ENCODE data around the gene B3GLCT.

Gene B3GLCT

GRCh38 chr13:31349156-31349555 is 149.4 kb downstream of the B3GLCT start:
- DNase-seq (ENCODE audit: low read depth in 2 of 2), result no peak

- no peak for DNase-seq (ENCODE audit: low read depth in 2 of 2)
Measured at GRCh38 chr13:31350560-31350959, 150.8 kb downstream of the B3GLCT start.

GRCh38 chr13:31351376-31351775 is 151.6 kb downstream of the B3GLCT start:
- DNase-seq (ENCODE audit: low read depth in 2 of 2), result no peak

GRCh38 chr13:31352467-31352866 is 152.7 kb downstream of the B3GLCT start:
- DNase-seq (ENCODE audit: low read depth in 2 of 2), result no peak

- DNase-seq (ENCODE audit: low read depth in 2 of 2), result no peak
Measured at GRCh38 chr13:31355001-31355400, 155.2 kb downstream of the B3GLCT start.

GRCh38 chr13:31356991-31357390 is 157.2 kb downstream of the B3GLCT start:
- DNase-seq (ENCODE audit: low read depth in 2 of 2), result no peak

GRCh38 chr13:31357581-31357980 is 157.8 kb downstream of the B3GLCT start:
- DNase-seq (ENCODE audit: low read depth in 2 of 2), result no peak

GRCh38 chr13:31361673-31362072 is 161.9 kb downstream of the B3GLCT start:
- DNase-seq (ENCODE audit: low read depth in 2 of 2), result no peak

- no peak for DNase-seq (ENCODE audit: low read depth in 2 of 2)
Measured at GRCh38 chr13:31365630-31366029, 165.9 kb downstream of the B3GLCT start.

- no peak for DNase-seq (ENCODE audit: low read depth in 2 of 2)
Measured at GRCh38 chr13:31367410-31367809, 167.6 kb downstream of the B3GLCT start.

GRCh38 chr13:31369213-31369612 is 169.4 kb downstream of the B3GLCT start:
- DNase-seq (ENCODE audit: low read depth in 2 of 2), result no peak

GRCh38 chr13:31372454-31372853 is 172.7 kb downstream of the B3GLCT start:
- no peak for DNase-seq (ENCODE audit: low read depth in 2 of 2)

- DNase-seq (ENCODE audit: low read depth in 2 of 2), result no peak
Measured at GRCh38 chr13:31374682-31375081, 174.9 kb downstream of the B3GLCT start.

- no peak for DNase-seq (ENCODE audit: low read depth in 2 of 2)
Measured at GRCh38 chr13:31377946-31378345, 178.2 kb downstream of the B3GLCT start.

- no peak for DNase-seq (ENCODE audit: low read depth in 2 of 2)
Measured at GRCh38 chr13:31380715-31381114, 180.9 kb downstream of the B3GLCT start.
